ENCODE data around the gene PTPRD. TPM values are rescaled to one million over a fixed set of nuclear protein-coding genes. Genes with fewer than 3 reads are reported as not detected.

Gene PTPRD
- total RNA-seq, 1 experiment from 2014 or later: 0.02 TPM

GRCh38 chr9:9778293-9778692 lies 834.5 kb downstream of the PTPRD start:
- H3K4me2 ChIP-seq (ENCODE audit: low read length): no peak overlapping the region
- CTCF ChIA-PET: no interaction called here
- H3K27me3 ChIP-seq (ENCODE audit: insufficient read depth, low read length): no peaks in the 10 kb centered on the region
- DNase-seq (ENCODE audit: low read depth, low spot score) (no peak), ATAC-seq (no peak)
- no peaks in the 10 kb centered on the region for H3K79me2 ChIP-seq (ENCODE audit: insufficient read depth, low read length)
- no peak overlapping the region for H3K4me3 ChIP-seq (replicated peaks in 1 of 2; ENCODE audit: low read depth in 1 of 2, low read length in 2 of 2)
- H4K20me1 ChIP-seq (ENCODE audit: insufficient read depth): no peaks in the 10 kb centered on the region
- POLR2A ChIA-PET: no interaction called here
- peaks cover 16 to 18% of the 10 kb centered on the region in 2 experiments; a peak in 2 of 4 replicates for H3K9me3 ChIP-seq (ENCODE audit: control insufficient read depth in 1 of 2, insufficient read depth in 1 of 2, low read depth in 1 of 2, low read length in 2 of 2)
- no peaks in the 10 kb centered on the region for H3K4me1 ChIP-seq (ENCODE audit: control insufficient read depth in 1 of 2, insufficient read depth in 2 of 2, low read length in 2 of 2)
- TF ChIP-seq TCF7L2 (IDR thresholded peaks at IDR 0.05; ENCODE audit: borderline replicate concordance, extremely low read depth, insufficient read depth, insufficient read length) (no peak), ATF3 (IDR thresholded peaks at IDR 0.05) (no peak)
- H3K27ac ChIP-seq (ENCODE audit: low read depth, low read length): no peak overlapping the region
- H3K9ac ChIP-seq (ENCODE audit: low read length): no peak overlapping the region
- no TSS peak for BruUV-seq (replicated peaks)
- no peak overlapping the region for H2AFZ ChIP-seq (ENCODE audit: low read depth, low read length, poor library complexity, severe bottlenecking)
- intact Hi-C loops (cut with micrococcal nuclease): no loop called here
- H3K9me2 ChIP-seq (ENCODE audit: insufficient read depth): no peaks in the 10 kb centered on the region
- H3K36me3 ChIP-seq (ENCODE audit: control insufficient read depth in 1 of 2, insufficient read depth in 2 of 2, low read length in 2 of 2): no peaks in the 10 kb centered on the region
- RAD21 ChIA-PET (ENCODE audit: low non-redundant PET in 1 of 2, low total read pairs in 2 of 2, uncharacterized antibody in 2 of 2, unreplicated experiment in 2 of 2): no interaction called here

GRCh38 chr9:9774471-9774870 lies 838.3 kb downstream of the PTPRD start:
- no peaks in the 10 kb centered on the region for H4K20me1 ChIP-seq (ENCODE audit: insufficient read depth)
- intact Hi-C loops (cut with micrococcal nuclease): no loop called here
- H3K27me3 ChIP-seq (ENCODE audit: insufficient read depth, low read length): no peaks in the 10 kb centered on the region
- H3K9me2 ChIP-seq (ENCODE audit: insufficient read depth): no peaks in the 10 kb centered on the region
- no peaks in the 10 kb centered on the region for H3K79me2 ChIP-seq (ENCODE audit: insufficient read depth, low read length)
- RAD21 ChIA-PET (ENCODE audit: low non-redundant PET in 1 of 2, low total read pairs in 2 of 2, uncharacterized antibody in 2 of 2, unreplicated experiment in 2 of 2): no interaction called here
- H3K9me3 ChIP-seq (ENCODE audit: control insufficient read depth in 1 of 2, insufficient read depth in 1 of 2, low read depth in 1 of 2, low read length in 2 of 2): peaks cover 19 to 25% of the 10 kb centered on the region in 2 experiments; a peak in 2 of 4 replicates
- POLR2A ChIA-PET: no interaction called here
- CTCF ChIA-PET: no interaction called here
- H2AFZ ChIP-seq (ENCODE audit: low read depth, low read length, poor library complexity, severe bottlenecking): no peak overlapping the region
- H3K27ac ChIP-seq (ENCODE audit: low read depth, low read length): no peak overlapping the region
- ATAC-seq (no peak), DNase-seq (ENCODE audit: low read depth, low spot score) (no peak)
- no TSS peak for BruUV-seq (replicated peaks)
- no peaks in the 10 kb centered on the region for H3K36me3 ChIP-seq (ENCODE audit: control insufficient read depth in 1 of 2, insufficient read depth in 2 of 2, low read length in 2 of 2)
- H3K9ac ChIP-seq (ENCODE audit: low read length): no peak overlapping the region
- H3K4me3 ChIP-seq (replicated peaks in 1 of 2; ENCODE audit: low read depth in 1 of 2, low read length in 2 of 2): no peak overlapping the region
- H3K4me2 ChIP-seq (ENCODE audit: low read length): no peak overlapping the region
- no peaks in the 10 kb centered on the region for H3K4me1 ChIP-seq (ENCODE audit: control insufficient read depth in 1 of 2, insufficient read depth in 2 of 2, low read length in 2 of 2)
- TF ChIP-seq RAD21 (IDR thresholded peaks at IDR 0.05; ENCODE audit: low read depth): no peak
- TF ChIP-seq REST (IDR thresholded peaks at IDR 0.05; ENCODE audit: low read depth): no peak
- TF ChIP-seq ZBTB33 (IDR thresholded peaks at IDR 0.05; ENCODE audit: extremely low read depth, insufficient replicate concordance, low read length): no peak
- no peak for TF ChIP-seq ZNF274 (IDR thresholded peaks at IDR 0.05; ENCODE audit: low read depth, low read length)
- no peak for TF ChIP-seq SP1 (IDR thresholded peaks at IDR 0.05; ENCODE audit: low read depth)
- TF ChIP-seq POLR2AphosphoS5 (IDR thresholded peaks at IDR 0.05; ENCODE audit: low read depth, low read length): no peak
- no peak for TF ChIP-seq TCF7L2 (IDR thresholded peaks at IDR 0.05; ENCODE audit: borderline replicate concordance, extremely low read depth, insufficient read depth, insufficient read length)
- no peak for TF ChIP-seq ZFX (IDR thresholded peaks at IDR 0.05)
- TF ChIP-seq SIN3A (IDR thresholded peaks at IDR 0.05; ENCODE audit: low read depth): no peak
- TF ChIP-seq EZH2phosphoT487 (IDR thresholded peaks at IDR 0.05; ENCODE audit: borderline replicate concordance): no peak
- TF ChIP-seq CEBPB (IDR thresholded peaks at IDR 0.05; ENCODE audit: low read depth): no peak
- TF ChIP-seq SRF (IDR thresholded peaks at IDR 0.05; ENCODE audit: low read depth): no peak
- TF ChIP-seq YY1 (IDR thresholded peaks at IDR 0.05; ENCODE audit: extremely low read depth, insufficient replicate concordance, low read depth, low read length): no peak
